ENCODE measurements around the gene SHC3. TPM values are rescaled to one million over a fixed set of nuclear protein-coding genes. Genes with fewer than 3 reads are reported as not detected.

The SHC3 gene
- total RNA-seq, 2 experiments from 2014 or later, result 0.03 TPM; not detected in 1

- ChIA-PET POLR2A (no interaction called here), CTCF (ENCODE audit: unreplicated experiment) (no interaction called here)
- no peak overlapping the region for H2AFZ ChIP-seq (ENCODE audit: low read length)
- no peak for DNase-seq (ENCODE audit: low spot score)
- H4K20me1 ChIP-seq (ENCODE audit: insufficient read depth, low read length), result no peaks in the 10 kb centered on the region
- H3K79me2 ChIP-seq (ENCODE audit: insufficient read depth, low read depth, low read length), result no peaks in the 10 kb centered on the region
- H3K9me3 ChIP-seq (ENCODE audit: low read length), result no peaks in the 10 kb centered on the region
- H3K4me2 ChIP-seq (ENCODE audit: low read length), result no peak overlapping the region
- H3K36me3 ChIP-seq (ENCODE audit: insufficient read depth, low read length), result no peaks in the 10 kb centered on the region
- no peaks in the 10 kb centered on the region for H3K9me2 ChIP-seq (ENCODE audit: insufficient read depth, low read length)
- H3K4me1 ChIP-seq (ENCODE audit: insufficient read depth, low read length, poor library complexity, severe bottlenecking), result no peaks in the 10 kb centered on the region
- H3K4me3 ChIP-seq (ENCODE audit: low read depth, low read length, poor library complexity, severe bottlenecking), result no peak overlapping the region
- intact Hi-C loops (cut with micrococcal nuclease; ENCODE audit: unreplicated experiment), result loop anchor here (5.0 kb wide), 2 partner anchors 261 to 281 kb away; no protein-coding TSS in a partner anchor
- no peak overlapping the region for H3K27ac ChIP-seq (ENCODE audit: low read depth, low read length, poor library complexity, severe bottlenecking)
- no TSS peak for BruUV-seq (replicated peaks)
- TF ChIP-seq CTCF (conservative IDR thresholded peaks at IDR 0.05; ENCODE audit: low read length) (no peak), EZH2phosphoT487 (IDR thresholded peaks at IDR 0.05; ENCODE audit: borderline replicate concordance, low read depth, low read length) (no peak)
Observed at GRCh38 chr9:89002987-89003386, 175.6 kb downstream of the SHC3 start.

GRCh38 chr9:89001917-89002540, 176.6 kb downstream of the SHC3 start:
- no peak overlapping the region for H2AFZ ChIP-seq (ENCODE audit: low read length)
- DNase-seq (ENCODE audit: low spot score), result no peak
- no peak overlapping the region for H3K27ac ChIP-seq (ENCODE audit: low read depth, low read length, poor library complexity, severe bottlenecking)
- H3K4me1 ChIP-seq (ENCODE audit: insufficient read depth, low read length, poor library complexity, severe bottlenecking), result no peaks in the 10 kb centered on the region
- H3K9me3 ChIP-seq (ENCODE audit: low read length), result no peaks in the 10 kb centered on the region
- H4K20me1 ChIP-seq (ENCODE audit: insufficient read depth, low read length), result no peaks in the 10 kb centered on the region
- intact Hi-C loops (cut with micrococcal nuclease; ENCODE audit: unreplicated experiment), result loop anchor here (1.0 to 5.0 kb wide), 4 partner anchors 260 to 409 kb away; no protein-coding TSS in a partner anchor
- POLR2A ChIA-PET, result no interaction called here
- H3K9me2 ChIP-seq (ENCODE audit: insufficient read depth, low read length), result no peaks in the 10 kb centered on the region
- no peak overlapping the region for H3K4me3 ChIP-seq (ENCODE audit: low read depth, low read length, poor library complexity, severe bottlenecking)
- BruUV-seq (replicated peaks), result no TSS peak
- no peaks in the 10 kb centered on the region for H3K79me2 ChIP-seq (ENCODE audit: insufficient read depth, low read depth, low read length)
- CTCF ChIA-PET (ENCODE audit: unreplicated experiment), result no interaction called here
- no peaks in the 10 kb centered on the region for H3K36me3 ChIP-seq (ENCODE audit: insufficient read depth, low read length)
- no peak for TF ChIP-seq EZH2phosphoT487 (IDR thresholded peaks at IDR 0.05; ENCODE audit: borderline replicate concordance, low read depth, low read length)
- no peak for TF ChIP-seq CTCF (conservative IDR thresholded peaks at IDR 0.05; ENCODE audit: low read length)
- H3K4me2 ChIP-seq (ENCODE audit: low read length), result no peak overlapping the region
